ENCODE data around the gene PRR5L.
A peak's percentile ranks its signal among the peaks of the same experiment; 100 is the strongest.

The PRR5L gene

DNA sequence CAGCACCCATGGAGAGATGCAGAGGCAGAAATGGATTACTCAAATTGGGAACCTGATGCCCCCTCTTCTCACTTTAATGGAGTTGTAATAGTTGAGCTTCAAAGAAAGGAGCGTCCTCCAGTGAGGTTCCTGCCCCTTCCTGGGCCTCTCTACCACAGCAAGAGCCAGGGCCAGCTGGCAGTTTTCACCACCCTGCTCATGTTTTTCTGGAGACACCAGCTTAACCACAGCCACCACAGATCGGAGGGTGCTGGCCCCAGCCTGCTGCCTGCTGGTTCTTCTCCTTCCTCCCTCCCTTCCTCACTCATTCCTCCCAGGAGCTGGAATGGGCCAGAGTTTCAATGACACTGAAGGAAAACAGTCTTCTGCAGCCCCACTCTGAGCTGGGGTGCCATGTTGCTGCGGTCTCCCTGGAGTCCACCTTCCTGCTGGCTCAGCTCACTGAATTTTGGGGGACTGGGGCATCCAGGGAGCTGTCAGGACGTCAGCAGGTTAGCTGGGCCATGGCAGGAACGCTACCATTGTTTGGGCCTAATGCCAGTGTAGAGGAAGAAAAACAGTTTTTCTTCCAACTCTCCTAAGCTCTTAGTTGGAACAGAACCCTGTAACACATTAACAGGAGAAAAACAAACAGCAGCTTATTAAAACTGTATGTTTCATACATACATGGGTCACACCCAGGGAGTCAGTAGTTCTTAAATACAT lies 156.3 kb downstream of the PRR5L start:
- no peak overlapping the region for H3K4me3 ChIP-seq (ENCODE audit: control insufficient read depth, low read depth, low read length)
- DNase-seq (ENCODE audit: low read depth), result no peak
- TF ChIP-seq, protein P1, sequence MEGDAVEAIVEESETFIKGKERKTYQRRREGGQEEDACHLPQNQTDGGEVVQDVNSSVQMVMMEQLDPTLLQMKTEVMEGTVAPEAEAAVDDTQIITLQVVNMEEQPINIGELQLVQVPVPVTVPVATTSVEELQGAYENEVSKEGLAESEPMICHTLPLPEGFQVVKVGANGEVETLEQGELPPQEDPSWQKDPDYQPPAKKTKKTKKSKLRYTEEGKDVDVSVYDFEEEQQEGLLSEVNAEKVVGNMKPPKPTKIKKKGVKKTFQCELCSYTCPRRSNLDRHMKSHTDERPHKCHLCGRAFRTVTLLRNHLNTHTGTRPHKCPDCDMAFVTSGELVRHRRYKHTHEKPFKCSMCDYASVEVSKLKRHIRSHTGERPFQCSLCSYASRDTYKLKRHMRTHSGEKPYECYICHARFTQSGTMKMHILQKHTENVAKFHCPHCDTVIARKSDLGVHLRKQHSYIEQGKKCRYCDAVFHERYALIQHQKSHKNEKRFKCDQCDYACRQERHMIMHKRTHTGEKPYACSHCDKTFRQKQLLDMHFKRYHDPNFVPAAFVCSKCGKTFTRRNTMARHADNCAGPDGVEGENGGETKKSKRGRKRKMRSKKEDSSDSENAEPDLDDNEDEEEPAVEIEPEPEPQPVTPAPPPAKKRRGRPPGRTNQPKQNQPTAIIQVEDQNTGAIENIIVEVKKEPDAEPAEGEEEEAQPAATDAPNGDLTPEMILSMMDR (conservative IDR thresholded peaks at IDR 0.05; ENCODE audit: control insufficient read depth, insufficient read depth, low read depth, low read length), result no peak

DNA sequence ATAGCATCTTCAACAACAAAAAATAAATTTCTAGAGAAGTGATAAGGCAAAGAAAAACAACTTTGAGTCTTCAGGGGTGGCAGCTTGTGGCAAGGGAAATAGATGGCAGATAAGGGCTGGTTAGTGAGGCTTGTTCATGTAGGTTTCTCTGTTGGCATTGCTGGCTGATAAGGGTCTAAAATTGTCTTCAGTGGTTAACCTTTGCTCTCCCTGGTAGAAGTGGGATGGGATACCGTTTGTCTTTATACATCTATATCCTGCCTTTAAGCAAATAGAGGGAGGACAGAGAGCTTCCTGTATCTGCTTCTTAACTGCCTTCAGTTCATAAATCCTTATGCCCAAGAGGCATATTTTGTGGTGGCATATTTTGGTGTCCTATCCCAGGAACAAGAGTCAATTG lies 156.9 kb downstream of the PRR5L start:
- DNase-seq (ENCODE audit: low read depth), result no peak
- no peak overlapping the region for H3K4me3 ChIP-seq (ENCODE audit: control insufficient read depth, low read depth, low read length)
- TF ChIP-seq, protein P1 (conservative IDR thresholded peaks at IDR 0.05; ENCODE audit: control insufficient read depth, insufficient read depth, low read depth, low read length), result no peak

DNA sequence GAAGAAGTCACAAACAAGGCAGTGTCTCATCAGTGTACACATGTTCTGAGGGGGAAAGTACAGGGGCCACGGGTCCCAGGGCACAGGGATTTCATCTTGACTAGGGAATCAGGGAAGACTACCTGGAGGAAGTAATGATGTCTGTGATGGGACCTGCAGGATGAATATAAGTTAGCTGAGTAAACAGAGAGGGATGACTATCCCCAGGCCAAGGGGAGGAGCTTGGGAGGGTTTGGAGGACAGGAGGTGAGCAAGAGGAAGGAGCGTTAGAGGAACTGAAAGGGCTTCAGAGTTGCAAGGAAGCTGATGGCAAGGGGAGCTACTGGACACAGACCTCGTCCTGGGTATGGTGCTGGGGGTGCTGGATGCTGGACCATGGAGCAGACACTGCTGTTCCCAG lies 157.6 kb downstream of the PRR5L start:
- DNase-seq (ENCODE audit: low read depth), result peak; percentile 34
- TF ChIP-seq, protein P1 (conservative IDR thresholded peaks at IDR 0.05; ENCODE audit: control insufficient read depth, insufficient read depth, low read depth, low read length), result no peak
- H3K4me3 ChIP-seq (ENCODE audit: control insufficient read depth, low read depth, low read length), result no peak overlapping the region

DNA sequence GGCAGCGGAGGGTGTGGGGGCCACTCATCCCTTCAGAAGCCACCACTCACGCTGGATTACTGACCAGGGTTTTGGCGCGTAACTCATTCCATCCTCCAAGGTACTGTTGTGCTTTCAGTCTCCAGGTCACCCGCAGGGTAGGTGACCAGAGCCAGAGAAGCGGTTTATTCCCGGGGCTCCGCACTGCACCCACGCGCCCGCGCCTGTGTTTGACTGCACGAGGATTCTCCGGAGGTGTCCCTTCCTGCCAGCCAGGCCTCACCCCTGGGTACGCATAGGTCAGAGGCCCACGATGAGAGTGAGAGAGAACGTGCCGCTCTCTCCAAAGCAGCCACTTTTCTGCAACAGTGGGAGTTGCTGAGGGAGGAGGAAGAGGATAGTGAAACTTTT lies 158.5 kb downstream of the PRR5L start:
- TF ChIP-seq, protein P1 (conservative IDR thresholded peaks at IDR 0.05; ENCODE audit: control insufficient read depth, insufficient read depth, low read depth, low read length), result no peak
- no peak overlapping the region for H3K4me3 ChIP-seq (ENCODE audit: control insufficient read depth, low read depth, low read length)
- no peak for DNase-seq (ENCODE audit: low read depth)

DNA sequence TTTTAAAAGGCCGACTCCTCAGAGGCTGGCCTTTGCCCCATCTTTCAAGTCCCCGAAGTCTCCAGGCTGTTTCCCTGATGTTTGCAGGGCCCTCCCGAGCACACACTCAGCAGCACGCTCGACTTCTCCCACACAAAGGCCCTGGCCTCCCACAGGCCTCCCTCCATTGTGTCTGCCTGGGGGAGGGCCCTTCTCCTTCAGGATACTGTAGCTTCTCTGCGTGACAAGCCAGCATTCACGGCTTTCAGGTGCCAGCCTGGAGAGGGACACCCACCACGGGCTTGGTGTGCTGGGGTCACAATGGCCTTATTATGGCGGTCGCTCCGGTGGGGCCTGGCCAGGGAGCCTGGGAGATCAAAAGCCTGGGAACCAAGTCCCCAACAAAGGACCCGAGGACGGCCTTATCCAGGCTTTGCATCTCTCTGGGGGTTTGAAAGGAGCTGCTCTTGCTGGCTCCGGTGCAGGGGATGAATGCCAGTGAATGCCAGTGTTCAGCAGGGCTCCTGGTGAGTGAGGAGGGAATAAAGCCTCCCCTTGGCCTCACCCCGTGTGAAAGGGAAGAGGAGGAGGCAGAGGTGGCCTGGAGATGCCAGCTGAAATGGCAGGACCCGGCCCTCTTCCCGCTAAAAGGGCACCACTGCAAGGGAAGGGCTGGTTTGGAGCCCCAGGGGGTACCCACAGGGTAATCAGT lies 159.0 kb downstream of the PRR5L start:
- no peak overlapping the region for H3K4me3 ChIP-seq (ENCODE audit: control insufficient read depth, low read depth, low read length)
- TF ChIP-seq, protein P1 (conservative IDR thresholded peaks at IDR 0.05; ENCODE audit: control insufficient read depth, insufficient read depth, low read depth, low read length), result no peak
- DNase-seq (ENCODE audit: low read depth), result no peak

DNA sequence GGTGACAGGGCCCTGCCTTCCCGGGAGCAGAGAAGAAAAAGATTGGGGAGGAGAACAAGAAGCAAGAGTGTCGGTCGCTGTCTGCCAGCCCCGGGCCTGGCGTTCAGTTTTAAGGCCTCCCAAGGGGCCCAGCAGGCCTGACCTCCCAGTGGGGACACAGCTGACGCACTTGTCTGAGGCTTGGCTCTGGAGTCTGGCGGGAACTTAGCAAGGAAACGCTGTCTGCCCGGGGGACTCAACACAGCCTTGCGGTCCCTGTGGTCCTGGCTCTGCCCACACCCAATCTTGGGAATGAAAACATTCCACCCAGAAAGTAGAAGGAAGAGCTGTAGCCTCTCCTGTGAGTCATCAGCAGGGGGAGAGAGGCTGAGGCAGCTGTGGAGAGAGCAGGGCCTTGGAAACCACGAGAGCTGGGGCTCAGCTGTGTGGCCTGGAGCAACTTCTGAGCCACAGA lies 159.6 kb downstream of the PRR5L start:
- no peak overlapping the region for H3K4me3 ChIP-seq (ENCODE audit: control insufficient read depth, low read depth, low read length)

More for the DNA sequence above, 159.6 kb downstream of the PRR5L start:
- TF ChIP-seq, protein P1 (conservative IDR thresholded peaks at IDR 0.05; ENCODE audit: control insufficient read depth, insufficient read depth, low read depth, low read length), result no peak
- peak; percentile 97 for DNase-seq (ENCODE audit: low read depth)

Data from fibroblast of mammary gland (primary cell).